ENCODE data around the gene NEU1. TPM values are rescaled to one million over a fixed set of nuclear protein-coding genes. Genes with fewer than 3 reads are reported as not detected.

Gene NEU1
- total RNA-seq, 2 donors from 2014 or later = 42.4 to 50.7 TPM

DNA sequence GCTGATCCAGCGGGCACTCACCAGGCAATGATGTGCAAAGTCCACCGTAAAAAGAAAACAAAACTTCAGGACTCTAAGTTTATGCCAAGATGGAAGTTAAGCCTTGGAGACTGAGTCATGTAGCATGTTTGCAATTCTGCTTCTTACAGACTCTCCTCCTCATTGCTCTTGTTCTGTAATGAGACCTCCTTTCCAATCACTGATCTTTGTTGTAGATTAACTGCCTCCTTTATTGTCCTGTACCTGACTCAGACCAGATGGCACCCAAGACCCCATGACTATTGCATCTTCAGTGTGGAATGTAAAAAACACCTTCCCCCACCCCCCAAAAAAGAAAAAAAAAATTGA, 11.2 kb downstream of the NEU1 start:
- H3K27ac Mint-ChIP-seq = peak overlapping the region; percentile 67
- 99 to 100% methylated on average over 2 of the region's 2 CpGs for WGBS, 2 experiments (ENCODE audit: insufficient coverage in 1 of 2, insufficient read length in 1 of 2)
- no peak overlapping the region for H3K27ac ChIP-seq (ENCODE audit: low read depth, low read length)
- H3K27me3 Mint-ChIP-seq (ENCODE audit: insufficient read depth) = peaks cover 6% of the 10 kb centered on the region
- no peaks in the 10 kb centered on the region for H3K27me3 ChIP-seq (ENCODE audit: control insufficient read depth, insufficient read depth, low read length, poor library complexity, severe bottlenecking)
- H3K9ac ChIP-seq (ENCODE audit: extremely low read depth, low read length, poor library complexity, severe bottlenecking) = no peak overlapping the region
- no peak overlapping the region for H3K4me3 ChIP-seq (ENCODE audit: low read length)
- peaks cover 9% of the 10 kb centered on the region for H3K9me3 ChIP-seq (ENCODE audit: control insufficient read depth, low read length)
- no peak for TF ChIP-seq CTCF (conservative IDR thresholded peaks at IDR 0.05)
- H3K4me1 ChIP-seq (ENCODE audit: control insufficient read depth, insufficient read depth, low read length) = peaks cover 3% of the 10 kb centered on the region
- DNase-seq = no peak
- peaks cover 7% of the 10 kb centered on the region for H3K4me1 Mint-ChIP-seq
- peaks cover 15% of the 10 kb centered on the region for H3K36me3 Mint-ChIP-seq (ENCODE audit: low read depth)
- peak overlapping the region; percentile 20 for H3K4me3 Mint-ChIP-seq
- peaks cover 24% of the 10 kb centered on the region for H3K9me3 Mint-ChIP-seq
- peaks cover 4% of the 10 kb centered on the region for H3K36me3 ChIP-seq (ENCODE audit: control insufficient read depth, insufficient read depth, low read length)

GRCh38 chr6:31850765-31851484, 11.7 kb downstream of the NEU1 start:
- peak overlapping the region; percentile 20 for H3K4me3 Mint-ChIP-seq
- Histone ChIP-seq H3K27ac (ENCODE audit: low read depth, low read length) (no peak overlapping the region), H3K36me3 (ENCODE audit: control insufficient read depth, insufficient read depth, low read length) (peaks cover 4% of the 10 kb centered on the region), H3K9me3 (ENCODE audit: control insufficient read depth, low read length) (peaks cover 9% of the 10 kb centered on the region), H3K4me1 (ENCODE audit: control insufficient read depth, insufficient read depth, low read length) (peaks cover 3% of the 10 kb centered on the region), H3K9ac (ENCODE audit: extremely low read depth, low read length, poor library complexity, severe bottlenecking) (no peak overlapping the region), H3K4me3 (ENCODE audit: low read length) (no peak overlapping the region), H3K27me3 (ENCODE audit: control insufficient read depth, insufficient read depth, low read length, poor library complexity, severe bottlenecking) (no peaks in the 10 kb centered on the region)
- peaks cover 15% of the 10 kb centered on the region for H3K36me3 Mint-ChIP-seq (ENCODE audit: low read depth)
- 95 to 100% methylated on average over 2 of the region's 2 CpGs for WGBS, 2 experiments (ENCODE audit: insufficient coverage in 1 of 2, insufficient read length in 1 of 2)
- H3K27me3 Mint-ChIP-seq (ENCODE audit: insufficient read depth) = peaks cover 6% of the 10 kb centered on the region
- H3K27ac Mint-ChIP-seq = peak overlapping the region; percentile 67
- no peak for TF ChIP-seq CTCF (conservative IDR thresholded peaks at IDR 0.05)
- DNase-seq = no peak
- peaks cover 7% of the 10 kb centered on the region for H3K4me1 Mint-ChIP-seq
- peaks cover 24% of the 10 kb centered on the region for H3K9me3 Mint-ChIP-seq

GRCh38 chr6:31847276-31847978, 15.2 kb downstream of the NEU1 start:
- H3K9ac ChIP-seq (ENCODE audit: extremely low read depth, low read length, poor library complexity, severe bottlenecking) = no peak overlapping the region
- WGBS, 2 experiments (ENCODE audit: insufficient coverage in 1 of 2, insufficient read length in 1 of 2) = 94 to 100% methylated on average over 1 to 2 of the region's 2 CpGs
- no peak for DNase-seq
- Mint-ChIP-seq H3K4me3 (no peak overlapping the region), H3K9me3 (peaks cover 4% of the 10 kb centered on the region), H3K27me3 (ENCODE audit: insufficient read depth) (peaks cover 6% of the 10 kb centered on the region), H3K27ac (no peak overlapping the region), H3K4me1 (peaks cover 7% of the 10 kb centered on the region), H3K36me3 (ENCODE audit: low read depth) (peaks cover under 1% of the 10 kb centered on the region)
- H3K27me3 ChIP-seq (ENCODE audit: control insufficient read depth, insufficient read depth, low read length, poor library complexity, severe bottlenecking) = no peaks in the 10 kb centered on the region
- H3K27ac ChIP-seq (ENCODE audit: low read depth, low read length) = no peak overlapping the region
- H3K4me1 ChIP-seq (ENCODE audit: control insufficient read depth, insufficient read depth, low read length) = peaks cover 3% of the 10 kb centered on the region
- TF ChIP-seq CTCF (conservative IDR thresholded peaks at IDR 0.05) = no peak
- H3K36me3 ChIP-seq (ENCODE audit: control insufficient read depth, insufficient read depth, low read length) = no peaks in the 10 kb centered on the region
- no peaks in the 10 kb centered on the region for H3K9me3 ChIP-seq (ENCODE audit: control insufficient read depth, low read length)
- no peak overlapping the region for H3K4me3 ChIP-seq (ENCODE audit: low read length)
